HEK293T (cell line): ENCODE results near the gene ARRB1.

Experiments
- ARNT ChIP-seq: fragments of 450-650 bp; IDR thresholded peaks from 2 replicates; pipeline ENCODE4 v1.6.1; 2017; ENCODE audit warnings: mild to moderate bottlenecking
- BHLHE40 ChIP-seq: fragments of 450-650 bp; IDR thresholded peaks from 2 replicates; pipeline ENCODE4 v1.6.1; 2016; ENCODE audit warnings: mild to moderate bottlenecking, moderate library complexity, borderline replicate concordance
- ELF4 ChIP-seq: fragments of 450-650 bp; IDR thresholded peaks from 2 replicates; pipeline ENCODE4 v1.6.1; 2017; ENCODE audit warnings: antibody characterized with exemption
- FOXK2 ChIP-seq: fragments of 450-650 bp; IDR thresholded peaks from 2 replicates; pipeline ENCODE4 v1.6.1; 2016; ENCODE audit warnings: mild to moderate bottlenecking
- HDGF ChIP-seq: fragments of 450-650 bp; IDR thresholded peaks from 2 replicates; pipeline ENCODE4 v1.6.1; 2017; ENCODE audit warnings: antibody characterized with exemption, borderline replicate concordance
- PKNOX1 ChIP-seq: fragments of 450-650 bp; IDR thresholded peaks from 2 replicates; pipeline ENCODE4 v1.6.1; 2016
- SP1 ChIP-seq: fragments of 450-650 bp; IDR thresholded peaks from 2 replicates; pipeline ENCODE4 v1.6.1; 2017
- TARDBP ChIP-seq: fragments of 450-650 bp; IDR thresholded peaks from 2 replicates; pipeline ENCODE4 v1.6.1; 2016

DNA sequence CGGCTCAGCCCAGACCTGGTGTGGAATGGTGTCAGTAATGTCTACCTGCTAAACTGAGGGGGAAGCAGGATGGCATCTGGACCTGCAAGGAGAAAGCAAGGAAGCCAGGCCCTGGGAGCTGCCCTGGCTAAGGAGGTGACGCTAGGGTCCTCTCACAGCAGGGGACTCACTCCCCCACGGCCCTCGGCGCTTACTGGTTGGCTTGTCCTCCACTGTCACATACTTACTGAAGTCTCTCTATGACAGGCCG lies 62.0 kb downstream of the ARRB1 start:
- TF ChIP-seq PKNOX1, result no peak
- no peak for TF ChIP-seq HDGF
- TF ChIP-seq FOXK2, result no peak
- TF ChIP-seq SP1, result no peak
- TF ChIP-seq ELF4, result no peak
- TF ChIP-seq TARDBP, result no peak
- no peak for TF ChIP-seq BHLHE40
- no peak for TF ChIP-seq ARNT
